NCI-H2107 treated with DMSO at 0.1 percent for 48 hours (cell line): Measurements from ENCODE around the gene PRPSAP1.
"Not testable (repeated sequence)": the region's sequence is repeated elsewhere in the genome, so short reads cannot be mapped to it uniquely, and the experiment has no call there.

Experiments
- DNase-seq: peaks from one replicate; lab custom pipeline; 2025; ENCODE audit not compliant: unreplicated experiment; lab: John Stamatoyannopoulos, UW

PRPSAP1 gene

DNA sequence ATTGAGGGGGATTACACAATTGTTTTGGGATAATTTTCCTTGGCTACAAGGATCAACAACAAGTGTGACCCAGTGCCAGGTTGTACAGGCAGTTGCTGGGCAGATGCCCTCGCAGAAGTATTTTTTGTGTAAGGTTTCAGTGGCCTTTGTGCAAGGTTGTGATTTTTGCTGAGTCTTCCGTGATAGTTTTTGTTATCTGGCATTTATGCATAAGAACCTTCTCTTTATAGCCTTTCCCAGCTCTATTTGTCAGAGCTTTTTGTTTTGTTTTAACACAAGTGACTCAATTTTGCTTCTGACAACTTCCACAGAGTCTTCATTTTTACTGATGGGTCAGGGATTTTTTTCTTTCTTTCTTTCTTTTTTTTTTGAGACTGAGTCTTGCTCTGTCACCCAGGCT lies 6.7 kb upstream of the PRPSAP1 start:
- no peak for DNase-seq

DNA sequence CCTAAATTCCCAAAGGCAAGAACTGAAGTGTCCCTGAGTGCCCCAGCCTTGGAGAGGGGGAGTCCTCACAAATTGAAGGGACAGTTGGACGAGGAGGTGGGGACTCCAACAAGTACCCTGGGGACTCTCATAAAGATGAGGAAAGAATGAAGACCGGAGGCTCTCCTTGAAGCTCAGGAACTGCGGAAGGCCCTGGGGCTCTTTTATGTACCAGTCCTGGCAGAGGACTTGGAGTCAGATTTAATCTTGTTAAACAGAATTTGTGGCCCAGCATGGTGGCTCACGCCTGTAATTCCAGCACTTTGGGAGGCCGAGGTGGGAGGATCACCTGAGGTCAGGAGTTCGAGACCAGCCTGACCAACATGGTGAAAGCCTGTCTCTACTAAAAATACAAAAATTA lies 6.1 kb upstream of the PRPSAP1 start:
- not testable (repeated sequence) for DNase-seq

DNA sequence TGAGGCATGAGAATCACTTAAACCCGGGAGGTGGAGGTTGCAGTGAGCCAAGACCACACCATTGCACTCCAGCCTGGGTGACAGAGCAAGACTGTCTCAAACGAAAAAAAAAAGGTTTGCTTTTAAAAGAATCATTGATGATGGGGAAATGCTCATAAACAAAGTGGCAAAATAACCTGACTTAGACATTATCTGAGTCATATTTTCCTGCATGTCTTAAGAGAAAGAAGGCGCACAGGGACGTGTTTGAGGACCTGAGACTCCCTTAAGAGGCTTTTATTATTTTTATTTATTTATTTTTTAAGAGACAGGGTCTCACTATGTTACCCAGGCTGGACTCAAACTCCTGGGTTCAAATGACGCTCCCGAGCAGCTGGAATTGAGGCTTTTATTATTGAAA lies 5.7 kb upstream of the PRPSAP1 start:
- no peak for DNase-seq

DNA sequence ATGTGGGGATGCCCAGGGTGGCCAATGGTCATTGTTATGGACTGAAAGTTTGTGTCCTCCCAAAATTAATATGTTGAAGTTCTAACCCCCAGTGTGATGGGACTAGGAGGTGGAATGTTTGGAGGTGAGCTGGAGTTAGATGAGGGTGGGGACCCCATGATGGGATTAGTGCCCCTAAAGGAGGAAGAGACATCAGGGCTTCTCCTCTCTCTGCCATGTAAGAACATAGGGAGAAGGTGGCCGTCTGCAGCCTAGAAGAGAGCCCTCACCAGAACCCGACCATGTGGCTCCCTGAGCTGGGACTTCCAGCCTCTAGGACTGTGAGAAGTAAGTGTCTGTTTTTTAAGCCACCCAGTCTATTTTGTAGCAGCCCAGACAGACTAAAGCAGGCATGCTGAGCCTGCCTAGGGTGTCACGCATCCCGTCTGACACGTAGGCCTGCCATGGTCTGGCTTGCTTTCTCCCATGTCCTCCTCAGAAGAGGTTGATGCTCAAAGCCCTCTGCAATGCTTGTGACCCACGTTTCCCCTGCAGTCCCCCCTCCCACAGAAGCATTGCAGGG lies 4.0 kb upstream of the PRPSAP1 start:
- no peak for DNase-seq

DNA sequence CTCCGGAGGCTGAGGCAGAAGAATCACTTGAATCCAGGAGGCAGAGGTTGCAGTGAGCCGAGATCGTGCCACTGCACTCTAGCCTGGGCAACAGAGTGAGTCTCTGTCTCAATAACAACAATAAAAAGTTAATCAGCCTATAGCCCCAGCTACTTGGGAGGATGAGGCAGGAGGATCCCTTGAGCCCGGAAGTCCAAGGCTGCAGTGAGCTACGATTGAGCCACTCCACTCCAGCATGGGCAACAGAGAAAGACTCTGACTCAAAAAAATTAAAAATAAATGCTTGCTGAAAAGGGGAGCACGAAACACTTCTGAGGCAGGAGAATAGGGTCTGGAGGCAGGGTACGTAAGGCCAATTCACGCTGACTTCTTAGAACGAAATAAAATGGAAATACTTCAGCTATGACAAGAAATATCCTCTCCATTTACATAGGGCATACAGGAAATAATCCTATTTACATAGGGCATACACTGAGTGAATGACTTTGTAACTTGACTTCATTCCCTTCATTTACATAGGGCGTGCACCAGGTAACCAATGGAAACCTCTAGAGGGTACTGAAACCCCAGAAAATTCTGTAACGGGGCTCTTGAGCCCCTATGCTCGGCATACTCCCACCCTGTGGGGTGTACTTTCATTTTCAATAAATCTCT lies 3.2 kb upstream of the PRPSAP1 start:
- no peak for DNase-seq

DNA sequence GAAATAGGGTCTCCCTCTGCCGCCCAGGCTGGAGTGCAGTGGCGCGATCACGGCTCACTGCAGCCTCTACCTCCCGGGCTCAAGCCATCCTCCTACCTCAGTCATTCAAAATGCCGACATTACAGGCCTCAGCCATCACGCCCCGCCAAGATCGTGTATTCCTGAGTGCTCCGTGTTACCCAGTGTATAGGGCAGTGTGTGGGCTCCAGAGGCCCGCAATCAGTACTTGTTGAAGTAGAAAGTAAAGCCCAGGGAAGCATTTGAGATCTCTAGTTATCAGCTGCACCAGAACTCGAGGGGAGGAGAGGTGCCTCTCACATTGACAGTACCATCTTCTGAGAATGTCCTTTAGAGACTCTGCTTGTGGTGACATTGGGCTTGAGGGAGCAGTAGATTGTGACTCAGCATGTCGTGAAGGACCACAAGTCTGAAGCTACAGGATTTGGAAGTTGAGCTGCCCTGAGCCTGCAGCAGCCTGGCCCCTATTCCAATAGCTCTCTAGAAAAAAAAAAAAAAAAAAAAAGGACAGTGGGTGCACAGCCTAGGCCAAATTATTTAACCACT lies 1.1 kb upstream of the PRPSAP1 start:
- DNase-seq, result no peak

DNA sequence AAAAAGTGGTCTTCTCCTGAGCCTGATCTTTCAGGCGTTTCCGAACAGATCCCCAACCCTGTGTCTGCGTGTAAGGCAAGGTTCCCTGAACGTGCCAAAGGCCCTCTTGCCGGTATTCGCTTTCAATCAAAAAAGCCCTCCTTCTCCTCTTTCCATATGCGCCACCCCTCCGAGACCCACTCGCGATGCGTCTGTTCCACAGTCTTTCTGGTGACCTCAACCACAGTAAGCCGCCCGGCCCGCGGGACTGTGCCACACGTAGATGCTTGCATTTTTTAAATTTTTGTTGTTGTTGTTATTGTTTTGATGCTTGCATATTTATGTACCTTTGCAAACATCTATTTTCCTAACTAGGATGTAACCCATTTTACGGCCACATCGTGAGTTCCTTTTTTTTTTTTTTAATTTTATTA lies 607 bp upstream of the PRPSAP1 start:
- no peak for DNase-seq

DNA sequence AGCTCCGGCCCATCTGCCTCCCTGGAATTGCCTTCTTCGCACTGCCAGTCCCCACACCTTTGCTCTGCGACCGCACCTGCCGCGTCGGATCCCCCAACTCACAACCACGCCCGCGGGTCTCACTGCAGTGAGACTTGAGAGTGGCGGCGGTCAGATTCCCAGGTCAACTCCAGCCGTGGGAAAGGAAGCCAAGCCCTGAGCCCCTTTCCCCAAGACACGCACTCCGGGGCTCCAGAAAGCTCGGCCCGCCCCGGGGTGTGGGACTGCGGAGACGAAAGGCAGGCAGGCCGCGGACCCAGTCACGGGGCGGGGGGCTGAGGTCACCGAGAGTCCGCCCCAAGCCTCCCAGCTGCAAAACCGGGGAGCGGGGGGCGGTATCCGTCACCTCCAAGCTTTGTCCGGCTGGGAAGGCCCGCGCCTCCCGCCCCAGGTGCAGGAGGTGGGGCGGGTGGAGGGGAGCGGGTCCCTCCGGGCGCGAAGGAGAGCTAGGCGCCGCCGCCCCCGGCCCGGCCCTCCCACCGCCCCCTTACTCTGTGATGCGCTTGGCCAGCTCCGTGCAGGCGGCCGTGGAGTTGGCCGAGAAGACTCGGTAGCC lies 615 bp downstream of the PRPSAP1 start:
- no peak for DNase-seq

DNA sequence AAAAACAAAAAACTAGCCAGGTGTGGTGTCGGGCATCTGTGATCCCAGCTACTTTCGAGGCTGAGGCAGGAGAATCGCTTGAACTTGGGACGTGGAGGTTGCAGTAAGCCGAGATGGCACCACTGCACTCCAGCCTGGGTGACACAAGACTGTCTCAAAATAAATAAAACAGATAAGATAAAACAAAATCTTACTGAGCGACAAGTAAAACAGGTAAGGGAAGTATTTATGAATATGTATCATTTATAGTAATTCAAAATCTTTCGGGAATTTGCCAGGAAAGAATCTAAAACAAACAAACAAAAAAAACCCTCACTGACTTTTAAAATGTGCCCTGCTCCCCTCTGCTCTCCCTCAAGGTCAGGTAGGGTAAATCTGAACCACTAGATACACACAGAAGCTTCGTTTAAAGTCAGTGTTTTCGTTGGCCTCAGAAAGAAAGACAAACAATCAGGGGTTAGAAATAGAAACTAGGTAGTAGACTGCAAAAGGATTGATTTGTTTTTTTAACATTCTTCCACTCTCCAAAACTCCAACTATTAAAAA lies 2.1 kb downstream of the PRPSAP1 start:
- no peak for DNase-seq

DNA sequence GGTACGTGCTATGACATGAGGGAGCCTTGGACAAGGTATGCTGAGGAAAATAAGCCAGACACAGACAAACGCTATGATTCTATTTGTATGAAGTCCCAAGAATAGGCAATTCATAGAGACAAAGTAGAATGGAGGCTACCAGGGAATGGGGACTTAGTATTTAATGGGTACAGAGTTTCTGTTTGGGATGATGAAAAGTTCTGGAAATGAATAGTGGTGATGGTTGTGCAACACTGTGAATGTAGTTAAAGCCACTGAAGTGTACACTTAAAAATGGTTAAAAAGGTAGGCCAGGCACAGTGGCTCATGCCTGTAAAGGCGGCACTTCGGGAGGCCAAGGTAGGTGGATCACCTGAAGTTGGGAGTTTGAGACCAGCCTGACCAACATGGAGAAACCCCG lies 3.3 kb downstream of the PRPSAP1 start:
- DNase-seq, result no peak

DNA sequence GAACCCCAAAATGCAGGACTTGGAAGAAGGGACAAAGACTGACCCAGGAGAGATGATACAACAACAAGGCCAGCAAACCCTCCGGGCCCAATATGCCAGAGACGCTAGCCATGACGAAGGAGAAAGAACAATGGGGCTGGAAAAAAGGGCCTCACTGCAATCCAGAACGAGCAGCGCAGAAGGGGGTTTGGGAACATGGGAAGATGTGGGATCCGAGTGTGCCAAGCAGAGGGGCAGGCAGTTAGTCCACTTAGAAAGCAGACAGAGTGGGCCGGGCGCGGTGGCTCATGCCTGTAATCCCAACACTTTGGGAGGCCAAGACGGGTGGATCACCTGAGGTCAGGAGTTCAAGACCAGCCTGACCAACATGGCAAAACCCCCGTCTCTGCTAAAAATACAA lies 6.8 kb downstream of the PRPSAP1 start:
- not testable (repeated sequence) for DNase-seq

DNA sequence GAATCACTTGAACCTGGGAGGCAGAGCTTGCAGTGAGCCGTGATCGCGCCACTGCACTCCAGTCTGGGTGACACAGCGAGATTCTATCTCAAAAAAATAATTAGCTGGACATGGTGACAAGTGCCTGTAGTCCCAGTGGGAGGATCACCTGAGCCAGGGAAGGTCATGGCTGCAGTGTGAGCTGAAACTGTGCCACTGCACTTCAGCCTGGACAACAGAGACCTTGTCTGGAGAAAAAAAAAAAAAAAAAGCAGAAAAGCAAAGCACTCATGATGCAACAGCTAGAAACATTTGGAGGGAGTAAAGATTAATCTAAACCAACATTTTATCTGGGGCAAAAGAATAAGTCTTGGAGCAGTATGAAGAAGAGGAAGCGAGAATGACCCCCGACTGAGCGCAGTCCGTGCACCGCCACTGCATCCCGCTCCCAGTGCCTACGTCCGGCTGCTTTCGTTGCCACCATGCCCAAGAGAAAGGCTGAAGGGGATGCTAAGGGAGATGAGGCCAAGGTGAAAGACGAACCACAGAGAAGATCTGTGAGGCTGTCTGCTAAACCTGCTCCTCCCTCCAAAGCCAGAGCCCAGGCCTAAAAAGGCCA lies 8.2 kb downstream of the PRPSAP1 start:
- DNase-seq, result no peak

DNA sequence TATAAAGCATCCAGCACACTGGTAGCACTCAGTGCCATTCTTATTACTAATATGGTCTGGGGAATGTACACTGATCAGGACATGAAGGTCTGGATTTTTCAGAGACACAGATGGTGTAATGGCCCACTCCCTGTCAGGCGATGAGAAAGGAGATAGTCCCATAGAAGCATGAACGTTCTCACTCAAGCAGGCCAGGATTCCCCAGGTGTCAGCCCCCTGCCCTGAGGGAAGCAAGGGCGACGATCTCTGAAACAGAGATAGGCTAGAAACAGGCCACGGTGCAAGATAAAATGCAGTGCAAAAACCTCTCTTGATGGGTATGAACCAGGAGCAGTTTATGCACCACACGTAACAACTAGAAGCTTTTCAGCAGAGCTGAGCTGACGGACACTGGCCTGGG lies 10.6 kb downstream of the PRPSAP1 start:
- DNase-seq, result no peak

DNA sequence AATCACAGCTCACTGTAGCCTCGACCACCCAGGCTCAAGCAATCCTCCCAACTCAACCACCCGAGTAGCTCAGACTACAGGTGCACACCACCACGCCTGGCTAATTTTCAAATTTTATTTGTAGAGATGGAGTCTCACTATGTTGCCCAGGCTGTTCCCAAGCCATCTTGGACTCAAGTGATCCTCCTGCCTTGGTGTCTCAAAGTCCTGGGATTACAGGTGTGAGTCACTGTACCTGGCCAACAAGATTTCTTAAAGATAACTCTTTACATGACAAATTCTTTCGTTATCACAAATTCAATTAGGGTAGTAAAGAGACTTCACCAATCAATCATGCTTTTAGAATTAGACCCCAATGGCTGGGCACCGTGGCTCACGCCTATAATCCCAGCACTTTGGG lies 12.4 kb downstream of the PRPSAP1 start:
- DNase-seq, result no peak

DNA sequence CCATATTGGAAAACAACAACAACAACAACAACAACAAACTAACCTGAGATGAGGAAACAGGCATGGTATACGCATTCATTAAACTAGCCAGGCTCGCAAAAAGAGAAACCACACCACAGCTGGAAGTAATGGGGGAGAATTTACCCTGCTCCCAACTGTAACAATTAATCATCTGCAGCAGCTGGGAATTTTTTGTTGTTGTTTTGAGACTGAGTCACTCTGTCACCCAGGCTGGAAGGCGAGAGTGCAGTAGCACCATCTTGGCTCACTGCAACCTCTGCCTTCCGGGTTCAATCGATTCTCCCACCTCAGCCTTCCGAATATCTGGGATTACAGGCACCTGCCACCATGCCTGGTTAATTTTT lies 16.3 kb downstream of the PRPSAP1 start:
- DNase-seq, result no peak

DNA sequence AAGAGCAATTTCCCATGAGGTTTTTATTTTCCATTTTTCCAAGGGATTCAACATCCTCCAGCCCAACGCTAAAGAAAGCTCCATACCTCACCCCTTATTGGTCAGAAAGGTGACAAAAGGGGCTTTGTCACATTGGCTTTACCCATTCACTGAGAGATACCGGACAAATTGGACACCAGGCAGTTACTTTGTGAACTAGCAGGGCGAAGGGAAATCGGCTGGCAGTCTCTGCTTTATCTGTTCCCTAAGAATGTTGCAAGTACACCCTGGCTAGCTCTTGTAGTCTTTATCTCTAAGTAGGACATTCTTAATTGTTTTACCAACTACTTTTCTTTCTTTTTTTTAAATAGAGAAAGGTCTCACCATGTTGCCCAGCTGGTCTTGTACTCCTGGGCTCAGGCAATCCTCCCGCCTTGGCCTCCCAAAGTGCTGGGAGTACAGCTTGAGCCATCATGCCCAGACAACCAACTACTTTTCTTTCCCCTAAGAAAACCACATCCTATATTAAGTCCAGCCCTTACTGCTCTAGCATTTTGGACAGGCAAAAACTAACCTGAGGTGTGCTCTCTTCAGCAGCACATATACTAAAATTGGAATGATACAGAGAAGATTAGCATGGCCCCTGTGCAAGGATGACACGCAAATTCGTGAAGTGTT lies 16.8 kb downstream of the PRPSAP1 start:
- DNase-seq, result no peak

DNA sequence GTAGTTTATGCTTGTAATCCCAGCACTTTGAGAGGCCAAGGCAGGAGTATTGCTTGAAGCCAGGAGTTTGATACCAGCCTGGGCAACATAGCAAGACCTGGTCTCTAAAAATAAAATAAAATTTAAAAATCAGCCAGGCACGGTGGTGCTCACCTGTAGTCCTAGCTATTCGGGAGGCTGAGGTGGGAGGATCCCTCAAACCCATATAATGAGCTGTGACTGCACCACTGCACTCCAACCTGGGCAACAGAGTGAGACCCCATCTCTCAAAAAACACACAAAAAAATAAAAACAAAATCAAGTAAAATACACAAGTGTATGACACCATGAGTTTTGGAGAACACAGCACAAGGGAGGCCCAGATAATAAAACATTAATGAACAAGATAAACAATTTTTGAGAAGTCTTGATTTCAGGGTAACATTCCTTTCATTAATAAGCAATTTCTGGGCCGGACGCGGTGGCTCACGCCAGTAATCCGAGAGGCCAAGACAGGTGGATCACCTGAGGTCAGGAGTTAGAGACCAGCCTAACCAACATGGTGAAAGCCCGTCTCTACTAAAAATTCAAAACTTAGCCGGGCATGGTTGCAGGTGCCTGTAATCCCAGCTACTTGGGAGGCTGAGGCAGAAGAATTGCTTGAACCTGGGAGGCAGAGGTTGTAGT lies 17.9 kb downstream of the PRPSAP1 start:
- no peak for DNase-seq

DNA sequence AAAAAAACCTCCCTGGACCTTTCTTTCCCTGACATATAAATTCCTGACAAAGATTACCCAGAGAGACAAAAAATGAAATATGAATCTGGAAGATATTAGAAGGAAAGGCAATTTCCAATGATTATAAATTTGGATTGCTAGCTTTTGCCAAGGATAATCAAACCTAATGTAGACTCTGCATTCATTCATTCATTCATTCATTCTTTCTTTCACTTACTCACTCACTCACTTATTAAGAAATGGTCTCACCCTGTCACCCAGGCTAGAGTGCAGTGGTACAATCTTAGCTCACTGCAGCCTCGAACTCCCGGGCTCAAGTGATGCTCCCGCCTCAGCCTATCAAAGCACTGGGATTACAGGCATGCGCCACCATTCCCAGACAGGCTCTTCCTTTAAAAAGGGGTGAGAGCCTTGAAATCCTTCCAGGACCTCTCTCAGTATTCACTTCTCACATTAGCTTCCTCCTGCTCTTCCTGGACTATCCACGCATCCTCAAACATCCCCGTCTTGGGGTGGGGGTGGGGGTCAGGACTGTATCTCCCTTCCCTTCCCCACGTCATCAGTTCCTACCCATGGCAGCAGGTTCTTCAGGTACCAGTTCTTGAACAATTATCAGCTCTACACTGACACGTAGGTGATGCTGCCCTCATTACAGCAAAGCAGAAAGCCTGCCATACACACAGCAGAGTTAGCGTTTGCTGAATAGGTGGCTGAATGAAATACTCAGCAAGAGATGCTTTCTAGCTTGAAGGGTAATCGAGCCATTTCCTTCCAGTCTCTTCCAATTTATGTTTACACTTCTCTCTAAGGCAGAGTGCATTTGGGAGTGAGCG lies 19.8 kb downstream of the PRPSAP1 start:
- no peak for DNase-seq

DNA sequence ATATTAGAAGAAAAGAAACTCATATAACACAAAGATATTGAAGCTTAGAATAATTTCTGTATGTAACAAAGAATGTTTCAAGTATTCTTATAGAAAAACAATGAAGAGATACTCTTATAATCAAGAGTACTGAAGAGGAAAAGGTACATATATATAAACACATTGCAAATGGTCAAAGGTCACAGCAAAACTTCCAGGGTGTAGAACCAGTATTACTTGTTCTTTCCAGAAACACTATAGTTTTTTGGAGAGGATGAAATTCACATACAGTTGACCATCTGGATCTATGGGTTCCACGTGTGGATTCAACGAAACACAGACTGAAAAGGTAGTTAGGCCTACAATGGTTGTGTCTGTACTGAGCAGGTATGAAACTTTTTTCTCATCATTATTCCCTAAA lies 22.6 kb downstream of the PRPSAP1 start:
- DNase-seq, result no peak

DNA sequence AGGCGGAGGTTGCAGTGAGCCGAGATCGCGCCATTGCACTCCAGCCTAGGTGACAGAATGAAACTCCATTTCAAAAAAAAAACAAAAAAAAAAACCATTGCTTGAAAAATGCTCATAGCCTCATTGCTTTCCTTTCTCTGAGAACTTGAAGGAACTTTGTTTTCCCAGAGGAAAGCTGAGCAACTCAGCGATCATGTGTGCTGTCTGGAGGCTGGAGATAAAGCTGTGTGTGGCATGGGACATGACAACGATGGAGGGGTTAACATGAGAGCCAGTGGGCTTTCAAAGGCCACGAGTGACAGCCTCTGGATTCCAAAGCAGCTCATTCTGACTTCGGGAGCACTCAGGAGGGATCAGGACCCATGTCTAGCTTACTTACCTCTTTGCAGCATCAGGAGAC lies 24.1 kb downstream of the PRPSAP1 start:
- no peak for DNase-seq
